Uterus (tissue), 2 donors: ENCODE measurements around the gene CD247.

Source experiments
- POLR2A ChIP-seq, 2 donors: fragments of 450-650 bp; IDR thresholded peaks; one replicate each; pipeline ENCODE4 v1.6.1; 2016; ENCODE audit warnings: antibody characterized with exemption in 2 of 2, mild to moderate bottlenecking in 1 of 2, moderate library complexity in 1 of 2
- TF ChIP-seq, protein P1 (sequence below), 4 experiments: fragments of 200-600 bp in 2 of 4; fragments of 450-650 bp in 2 of 4; sonication (generic) in 2 of 4; IDR thresholded peaks; one replicate each; pipeline ENCODE4 v1.5.1; 2016 to 2019; ENCODE audit warnings: antibody characterized with exemption in 4 of 4, mild to moderate bottlenecking in 2 of 4, moderate library complexity in 1 of 4

DNA sequence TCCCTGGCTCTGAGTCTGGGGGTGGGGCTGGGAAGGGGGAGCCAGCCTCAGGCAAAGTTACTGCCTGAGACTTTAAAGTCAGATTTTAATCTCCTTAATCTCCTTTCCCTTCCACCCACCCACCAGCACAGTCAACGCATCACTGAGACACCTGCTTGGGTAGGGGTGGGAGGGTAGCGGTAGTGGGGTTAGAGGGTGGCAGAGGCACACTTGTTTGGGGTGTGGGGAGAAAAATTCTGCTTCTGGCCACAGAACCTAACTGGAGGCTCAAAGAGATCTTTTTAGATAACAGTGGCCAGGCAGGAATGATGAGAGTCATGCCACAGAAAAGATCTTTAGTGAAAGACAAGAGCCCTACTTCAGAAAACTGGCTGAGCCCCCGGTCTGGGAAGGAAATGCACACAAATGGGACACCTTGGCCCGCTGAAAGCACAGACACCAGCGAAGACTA lies 44.1 kb downstream of the CD247 start:
- TF ChIP-seq, protein P1, sequence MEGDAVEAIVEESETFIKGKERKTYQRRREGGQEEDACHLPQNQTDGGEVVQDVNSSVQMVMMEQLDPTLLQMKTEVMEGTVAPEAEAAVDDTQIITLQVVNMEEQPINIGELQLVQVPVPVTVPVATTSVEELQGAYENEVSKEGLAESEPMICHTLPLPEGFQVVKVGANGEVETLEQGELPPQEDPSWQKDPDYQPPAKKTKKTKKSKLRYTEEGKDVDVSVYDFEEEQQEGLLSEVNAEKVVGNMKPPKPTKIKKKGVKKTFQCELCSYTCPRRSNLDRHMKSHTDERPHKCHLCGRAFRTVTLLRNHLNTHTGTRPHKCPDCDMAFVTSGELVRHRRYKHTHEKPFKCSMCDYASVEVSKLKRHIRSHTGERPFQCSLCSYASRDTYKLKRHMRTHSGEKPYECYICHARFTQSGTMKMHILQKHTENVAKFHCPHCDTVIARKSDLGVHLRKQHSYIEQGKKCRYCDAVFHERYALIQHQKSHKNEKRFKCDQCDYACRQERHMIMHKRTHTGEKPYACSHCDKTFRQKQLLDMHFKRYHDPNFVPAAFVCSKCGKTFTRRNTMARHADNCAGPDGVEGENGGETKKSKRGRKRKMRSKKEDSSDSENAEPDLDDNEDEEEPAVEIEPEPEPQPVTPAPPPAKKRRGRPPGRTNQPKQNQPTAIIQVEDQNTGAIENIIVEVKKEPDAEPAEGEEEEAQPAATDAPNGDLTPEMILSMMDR (IDR thresholded peaks at IDR 0.05) = no peak
- TF ChIP-seq POLR2A (IDR thresholded peaks at IDR 0.05) = no peak
